ENCODE data around the gene JSRP1. TPM values are rescaled to one million over a fixed set of nuclear protein-coding genes. Genes with fewer than 3 reads are reported as not detected.
A peak's percentile ranks its signal among the peaks of the same experiment; 100 is the strongest.

The JSRP1 gene
- total and polyA plus RNA-seq, 10 of the 15 experiments (the other 5 are each of a cell fraction or from before 2014, with no cell fraction given) = 0.41 to 0.91 (median 0.49) TPM; not detected in 7

- TF ChIP-seq BCL3 (IDR thresholded peaks at IDR 0.05; ENCODE audit: borderline replicate concordance, insufficient read depth, low read depth, low read length, poor library complexity, severe bottlenecking) (no peak), TBL1XR1 (IDR thresholded peaks at IDR 0.05; ENCODE audit: low read depth, low read length) (no peak), TCF12 (IDR thresholded peaks at IDR 0.05; ENCODE audit: low read depth, low read length) (0 out of 2 replicates have a peak, but pooled peaks have one; percentile 37), NBN (IDR thresholded peaks at IDR 0.05) (peak; percentile 88), SIX5 (IDR thresholded peaks at IDR 0.05; ENCODE audit: low read depth, low read length, severe bottlenecking) (peak; percentile 49), CHD4 (IDR thresholded peaks at IDR 0.05) (no peak), SREBF1 (IDR thresholded peaks at IDR 0.05; ENCODE audit: low read length) (no peak; the same call in 1 of the 2 replicates), HDGF (IDR thresholded peaks at IDR 0.05) (peak; percentile 95), PAX8 (IDR thresholded peaks at IDR 0.05) (no peak), JUND (IDR thresholded peaks at IDR 0.05; ENCODE audit: low read depth, low read length) (0 out of 2 replicates have a peak, but pooled peaks have one; percentile 21), MXI1 (IDR thresholded peaks at IDR 0.05; ENCODE audit: low read depth, low read length) (no peak; the same call in 1 of the 2 replicates), ASH2L (IDR thresholded peaks at IDR 0.05; ENCODE audit: borderline replicate concordance, low read depth) (peak; percentile 73; the same call in 1 of the 2 replicates), KDM1A (IDR thresholded peaks at IDR 0.05; ENCODE audit: borderline replicate concordance) (no peak), ZBTB40 (IDR thresholded peaks at IDR 0.05; ENCODE audit: borderline replicate concordance) (peak; percentile 89), SIN3A (IDR thresholded peaks at IDR 0.05; ENCODE audit: low read depth, low read length) (peak; percentile 83; the same call in 1 of the 2 replicates)
- TF ChIP-seq, protein P1, sequence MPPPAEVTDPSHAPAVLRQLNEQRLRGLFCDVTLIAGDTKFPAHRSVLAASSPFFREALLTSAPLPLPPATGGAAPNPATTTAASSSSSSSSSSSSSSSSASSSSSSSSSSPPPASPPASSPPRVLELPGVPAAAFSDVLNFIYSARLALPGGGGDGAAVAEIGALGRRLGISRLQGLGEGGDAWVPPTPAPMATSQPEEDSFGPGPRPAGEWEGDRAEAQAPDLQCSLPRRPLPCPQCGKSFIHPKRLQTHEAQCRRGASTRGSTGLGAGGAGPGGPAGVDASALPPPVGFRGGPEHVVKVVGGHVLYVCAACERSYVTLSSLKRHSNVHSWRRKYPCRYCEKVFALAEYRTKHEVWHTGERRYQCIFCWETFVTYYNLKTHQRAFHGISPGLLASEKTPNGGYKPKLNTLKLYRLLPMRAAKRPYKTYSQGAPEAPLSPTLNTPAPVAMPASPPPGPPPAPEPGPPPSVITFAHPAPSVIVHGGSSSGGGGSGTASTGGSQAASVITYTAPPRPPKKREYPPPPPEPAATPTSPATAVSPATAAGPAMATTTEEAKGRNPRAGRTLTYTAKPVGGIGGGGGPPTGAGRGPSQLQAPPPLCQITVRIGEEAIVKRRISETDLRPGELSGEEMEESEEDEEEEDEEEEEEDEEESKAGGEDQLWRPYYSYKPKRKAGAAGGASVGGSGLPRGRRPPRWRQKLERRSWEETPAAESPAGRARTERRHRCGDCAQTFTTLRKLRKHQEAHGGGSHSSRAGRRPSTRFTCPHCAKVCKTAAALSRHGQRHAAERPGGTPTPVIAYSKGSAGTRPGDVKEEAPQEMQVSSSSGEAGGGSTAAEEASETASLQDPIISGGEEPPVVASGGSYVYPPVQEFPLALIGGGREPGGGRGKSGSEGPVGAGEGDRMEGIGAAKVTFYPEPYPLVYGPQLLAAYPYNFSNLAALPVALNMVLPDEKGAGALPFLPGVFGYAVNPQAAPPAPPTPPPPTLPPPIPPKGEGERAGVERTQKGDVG (CRISPR knock-in tag; IDR thresholded peaks at IDR 0.05) = 0 out of 2 replicates have a peak, but pooled peaks have one; percentile 35
- TF ChIP-seq, protein P2, sequence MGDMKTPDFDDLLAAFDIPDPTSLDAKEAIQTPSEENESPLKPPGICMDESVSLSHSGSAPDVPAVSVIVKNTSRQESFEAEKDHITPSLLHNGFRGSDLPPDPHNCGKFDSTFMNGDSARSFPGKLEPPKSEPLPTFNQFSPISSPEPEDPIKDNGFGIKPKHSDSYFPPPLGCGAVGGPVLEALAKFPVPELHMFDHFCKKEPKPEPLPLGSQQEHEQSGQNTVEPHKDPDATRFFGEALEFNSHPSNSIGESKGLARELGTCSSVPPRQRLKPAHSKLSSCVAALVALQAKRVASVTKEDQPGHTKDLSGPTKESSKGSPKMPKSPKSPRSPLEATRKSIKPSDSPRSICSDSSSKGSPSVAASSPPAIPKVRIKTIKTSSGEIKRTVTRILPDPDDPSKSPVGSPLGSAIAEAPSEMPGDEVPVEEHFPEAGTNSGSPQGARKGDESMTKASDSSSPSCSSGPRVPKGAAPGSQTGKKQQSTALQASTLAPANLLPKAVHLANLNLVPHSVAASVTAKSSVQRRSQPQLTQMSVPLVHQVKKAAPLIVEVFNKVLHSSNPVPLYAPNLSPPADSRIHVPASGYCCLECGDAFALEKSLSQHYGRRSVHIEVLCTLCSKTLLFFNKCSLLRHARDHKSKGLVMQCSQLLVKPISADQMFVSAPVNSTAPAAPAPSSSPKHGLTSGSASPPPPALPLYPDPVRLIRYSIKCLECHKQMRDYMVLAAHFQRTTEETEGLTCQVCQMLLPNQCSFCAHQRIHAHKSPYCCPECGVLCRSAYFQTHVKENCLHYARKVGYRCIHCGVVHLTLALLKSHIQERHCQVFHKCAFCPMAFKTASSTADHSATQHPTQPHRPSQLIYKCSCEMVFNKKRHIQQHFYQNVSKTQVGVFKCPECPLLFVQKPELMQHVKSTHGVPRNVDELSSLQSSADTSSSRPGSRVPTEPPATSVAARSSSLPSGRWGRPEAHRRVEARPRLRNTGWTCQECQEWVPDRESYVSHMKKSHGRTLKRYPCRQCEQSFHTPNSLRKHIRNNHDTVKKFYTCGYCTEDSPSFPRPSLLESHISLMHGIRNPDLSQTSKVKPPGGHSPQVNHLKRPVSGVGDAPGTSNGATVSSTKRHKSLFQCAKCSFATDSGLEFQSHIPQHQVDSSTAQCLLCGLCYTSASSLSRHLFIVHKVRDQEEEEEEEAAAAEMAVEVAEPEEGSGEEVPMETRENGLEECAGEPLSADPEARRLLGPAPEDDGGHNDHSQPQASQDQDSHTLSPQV (IDR thresholded peaks at IDR 0.05) = peak; percentile 86
Measured at GRCh38 chr19:2236314-2237050, 19.7 kb downstream of the JSRP1 start, which contains the start of the genes PLEKHJ1 and SF3A2 (continued).

Data from GM12878 (cell line).